Skin of body (tissue), 2 donors: ENCODE results near the gene CACNB2. TPM values are rescaled to one million over a fixed set of nuclear protein-coding genes. Genes with fewer than 3 reads are reported as not detected.
A peak's percentile ranks its signal among the peaks of the same experiment; 100 is the strongest.

Experiments
- DNase-seq: peaks from one replicate; lab custom pipeline; 2025; lab: John Stamatoyannopoulos, UW
- total RNA-seq: library from RNA; depleted of rRNA; stranded (reverse); fragments of >200 nt; gene quantifications from one replicate; pipeline ENCODE4 v1.2.3, GENCODE V29; 2014

CACNB2 gene
- total RNA-seq, result 2.6 TPM

DNA sequence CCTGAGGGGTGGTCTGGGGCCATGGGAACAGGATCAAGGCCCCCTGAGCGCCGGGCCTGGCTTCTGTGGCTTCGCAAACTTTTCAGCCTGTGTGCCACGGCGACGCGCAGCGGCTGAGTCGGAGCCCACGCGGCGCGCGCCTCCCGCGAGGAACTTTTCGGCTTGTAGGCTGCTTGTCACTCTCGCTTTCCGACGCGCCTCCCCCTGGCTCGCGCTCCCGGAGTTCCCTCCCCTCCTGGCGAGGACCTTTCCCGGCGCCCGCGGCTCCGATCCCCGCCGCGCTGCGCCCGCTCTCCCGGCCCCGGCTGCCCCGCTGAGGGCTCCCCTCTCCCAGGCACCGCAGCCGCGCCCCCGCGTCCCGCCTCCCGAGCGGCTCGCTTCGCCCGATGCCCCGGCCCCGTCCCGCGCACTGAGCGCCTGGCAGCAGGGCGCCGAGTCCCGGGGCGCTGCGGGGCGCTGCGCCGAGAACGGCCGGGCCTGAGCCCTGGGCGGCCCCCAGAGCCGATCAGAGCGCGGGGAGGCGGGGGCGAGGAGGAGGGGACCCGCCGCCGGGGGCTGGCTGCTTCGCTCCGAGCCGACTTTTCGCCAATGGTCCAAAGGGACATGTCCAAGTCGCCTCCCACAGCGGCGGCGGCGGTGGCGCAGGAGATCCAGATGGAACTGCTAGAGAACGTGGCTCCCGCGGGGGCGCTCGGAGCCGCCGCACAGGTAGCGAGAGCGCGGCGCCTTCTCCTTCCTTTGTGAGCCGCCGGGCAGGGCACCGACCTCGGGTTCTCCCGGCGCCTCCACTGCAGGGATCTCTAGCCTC is at the start of gene CACNB2:
Gene CACNB2 (plus strand): TSS at position 276 of the 808 bp plus-strand sequence.
- DNase-seq, result peak; percentile 30

- no peak for DNase-seq
These were observed 45.9 kb upstream of the CACNB2 start for GRCh38 chr10:18094332-18094731.

GRCh38 chr10:18094793-18095192 is 45.4 kb upstream of the CACNB2 start:
- no peak for DNase-seq

DNA sequence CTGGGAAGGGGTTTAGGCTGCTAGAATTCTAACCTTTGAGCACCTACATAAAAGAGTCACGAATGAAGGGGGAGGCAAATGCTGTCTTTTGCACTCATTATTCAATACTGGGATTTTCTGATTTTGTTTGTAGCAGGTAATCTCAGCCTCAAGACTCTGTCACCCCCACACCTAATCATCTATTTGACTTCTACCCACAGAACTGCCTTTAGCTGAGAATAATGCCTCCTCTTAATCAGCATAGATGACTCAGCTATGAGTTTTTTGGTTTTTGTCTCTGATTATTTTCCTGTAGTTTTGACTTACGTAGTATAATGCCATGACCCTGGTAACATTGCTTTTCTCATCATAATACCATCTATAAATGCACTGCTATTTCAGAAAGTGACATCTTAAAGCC is 42.7 kb upstream of the CACNB2 start:
- DNase-seq, result no peak

GRCh38 chr10:18098201-18098600 is 42.0 kb upstream of the CACNB2 start:
- DNase-seq, result no peak

- no peak for DNase-seq
These were observed 40.8 kb upstream of the CACNB2 start for GRCh38 chr10:18099415-18099814.

- no peak for DNase-seq
These were observed 39.6 kb upstream of the CACNB2 start for GRCh38 chr10:18100669-18101068.

DNA sequence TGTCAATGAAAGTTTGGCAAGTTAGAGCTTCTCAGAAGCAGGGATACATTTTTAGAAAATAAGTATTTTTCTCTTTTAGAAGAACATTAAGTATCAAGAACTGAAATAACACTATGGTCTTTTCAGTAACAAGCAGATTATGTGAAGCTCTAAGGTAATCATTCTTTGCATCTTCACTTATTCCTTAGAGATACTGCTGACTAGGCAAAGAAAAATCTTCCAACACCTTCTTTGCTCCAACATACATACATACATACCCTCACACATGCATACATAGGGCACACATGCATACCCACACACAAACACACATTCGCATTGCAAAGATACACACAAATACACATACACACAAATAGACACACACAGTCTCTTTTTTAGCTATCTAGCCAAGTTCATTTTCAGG is 37.8 kb upstream of the CACNB2 start:
- DNase-seq, result no peak

- DNase-seq, result no peak
These were observed 35.9 kb upstream of the CACNB2 start for GRCh38 chr10:18104223-18104872.

GRCh38 chr10:18109341-18109870 is 30.8 kb upstream of the CACNB2 start:
- no peak for DNase-seq

DNA sequence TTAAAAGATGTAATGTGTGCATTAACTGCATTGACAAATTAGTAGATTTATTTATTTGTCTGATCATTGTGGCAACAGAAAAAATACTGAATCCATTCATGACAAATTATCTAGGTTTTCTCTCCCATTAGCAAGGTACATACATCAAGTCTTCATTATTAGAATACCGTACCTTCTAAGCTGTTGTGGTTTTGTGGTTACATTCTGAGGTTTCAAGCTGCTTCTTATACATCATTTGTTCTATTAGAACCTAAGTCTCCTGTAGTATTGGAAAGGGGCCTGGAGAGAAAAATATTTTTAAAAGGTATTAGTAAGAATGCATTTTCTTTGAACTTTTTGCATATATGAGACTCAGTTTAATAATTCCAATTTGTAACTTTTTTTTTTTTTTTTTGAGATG is 26.3 kb upstream of the CACNB2 start:
- DNase-seq, result no peak

GRCh38 chr10:18117276-18117675 is 22.9 kb upstream of the CACNB2 start:
- no peak for DNase-seq

GRCh38 chr10:18122753-18123152 is 17.5 kb upstream of the CACNB2 start:
- DNase-seq, result no peak

DNA sequence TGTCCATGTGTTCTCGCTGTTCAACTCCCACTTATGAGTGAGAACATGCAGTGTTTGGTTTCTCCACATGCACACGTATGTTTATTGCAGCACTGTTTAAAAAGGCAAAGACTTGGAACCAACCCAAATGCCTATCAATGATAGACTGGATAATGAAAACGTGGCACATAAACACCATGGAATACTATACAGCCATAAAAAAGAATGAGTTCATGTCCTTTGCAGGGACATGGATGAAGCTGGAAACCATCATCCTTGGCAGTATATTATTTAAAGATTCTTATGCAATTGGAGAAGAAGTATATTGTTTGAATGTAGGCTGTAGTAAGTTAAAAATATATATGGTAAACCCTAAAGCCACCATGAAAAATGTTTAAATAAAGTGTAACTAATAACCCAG is 7.2 kb upstream of the CACNB2 start:
- DNase-seq, result no peak

- DNase-seq, result no peak
These were observed 5.7 kb upstream of the CACNB2 start for GRCh38 chr10:18134509-18134908.

GRCh38 chr10:18134921-18135320 is 5.3 kb upstream of the CACNB2 start:
- DNase-seq, result no peak

DNA sequence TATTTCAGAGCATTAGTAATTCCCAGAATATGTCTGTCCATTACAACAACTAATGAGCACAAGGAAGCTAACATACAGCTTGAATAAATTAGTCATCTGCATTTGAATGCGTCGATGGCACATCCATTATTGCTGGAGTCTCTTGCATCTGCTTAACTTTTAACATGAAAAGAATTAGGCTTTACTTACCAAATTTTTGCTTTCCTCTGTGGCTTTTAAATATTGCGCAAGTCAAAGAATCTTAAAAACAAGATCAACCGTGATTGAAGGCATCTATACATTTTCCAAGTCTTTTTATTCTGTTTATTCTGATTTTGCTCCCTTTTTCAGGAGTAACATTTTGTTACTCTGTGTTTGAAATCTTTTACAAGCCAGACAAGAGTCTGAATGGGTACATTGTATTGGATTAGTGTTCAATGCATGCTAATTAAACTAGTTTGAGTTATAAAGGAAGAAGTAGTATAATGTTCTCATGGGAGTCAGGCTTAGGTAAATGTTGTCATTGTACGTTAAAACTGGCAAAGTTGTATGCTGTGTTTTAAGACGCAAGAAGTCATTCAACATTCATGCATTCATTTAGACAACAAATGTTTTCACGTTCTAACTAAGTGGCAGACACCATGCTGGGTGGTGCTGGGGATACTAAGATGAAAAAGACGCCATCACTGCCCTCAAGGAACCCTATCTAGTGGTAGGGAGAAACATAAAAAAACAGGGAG is 4.0 kb upstream of the CACNB2 start:
- DNase-seq, result no peak

GRCh38 chr10:18137111-18137510 is 3.1 kb upstream of the CACNB2 start:
- DNase-seq, result no peak

DNA sequence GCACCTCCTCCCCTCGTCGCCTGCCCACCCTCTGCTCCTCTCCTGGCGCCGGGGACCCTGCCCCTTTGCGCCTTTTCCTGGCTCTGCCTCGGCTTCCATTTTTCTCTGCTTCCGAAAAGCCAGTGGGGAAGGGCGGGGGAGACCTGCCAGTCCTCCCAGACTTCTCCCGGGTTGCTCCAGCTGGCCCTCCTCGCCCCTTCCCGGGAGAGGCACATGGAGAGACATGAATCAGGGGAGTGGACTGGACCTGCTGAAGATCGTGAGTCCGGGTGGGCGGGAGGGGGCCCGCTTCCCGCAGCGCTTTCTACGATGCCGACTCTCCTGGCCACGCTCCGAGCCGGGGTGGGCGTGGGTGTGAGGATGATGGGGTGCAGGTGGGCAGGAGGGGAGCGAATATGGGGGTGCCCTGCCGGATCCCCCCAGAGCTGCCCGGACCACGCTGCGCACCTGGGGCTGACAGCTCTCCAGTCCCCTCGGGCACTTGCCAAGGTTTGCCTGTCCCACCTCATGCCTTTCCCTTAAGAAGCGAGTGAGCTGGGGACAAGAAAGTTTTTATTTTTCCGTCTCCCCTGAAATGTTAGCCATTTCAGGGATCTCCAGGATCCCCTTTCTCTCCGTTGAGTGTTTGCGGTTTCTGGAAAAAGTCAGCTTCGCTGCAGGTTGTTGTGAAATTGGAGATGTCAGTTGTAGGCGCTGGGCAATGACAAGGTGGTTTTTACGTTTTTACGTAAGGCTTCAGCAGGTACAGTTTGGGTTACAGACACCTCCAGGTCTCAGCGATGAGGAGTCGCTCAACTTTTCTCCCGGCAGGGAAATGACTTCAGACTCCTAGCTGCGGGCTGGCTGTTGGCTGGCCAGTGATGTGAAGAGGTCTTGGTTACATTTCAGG is 977 bp downstream of the CACNB2 start:
- no peak for DNase-seq

DNA sequence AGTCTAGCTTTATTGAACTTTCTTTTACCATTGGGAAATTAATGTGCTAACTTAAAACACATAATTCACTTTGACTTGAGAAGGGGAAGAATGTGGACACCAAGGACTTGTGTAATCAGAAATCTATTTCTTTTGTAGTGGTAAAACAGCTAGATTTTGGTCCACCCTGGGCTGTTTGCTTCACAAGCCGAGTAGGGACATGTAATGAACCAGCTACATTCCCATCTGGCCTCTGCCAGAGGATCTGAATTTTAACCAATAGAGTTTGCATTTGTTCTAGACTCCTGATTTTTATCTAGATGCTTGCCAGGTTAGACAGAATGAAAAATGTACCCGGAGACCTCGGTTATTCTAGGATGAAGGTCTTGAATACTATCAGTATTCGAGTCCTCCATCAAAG is 1.9 kb downstream of the CACNB2 start:
- DNase-seq, result no peak

DNA sequence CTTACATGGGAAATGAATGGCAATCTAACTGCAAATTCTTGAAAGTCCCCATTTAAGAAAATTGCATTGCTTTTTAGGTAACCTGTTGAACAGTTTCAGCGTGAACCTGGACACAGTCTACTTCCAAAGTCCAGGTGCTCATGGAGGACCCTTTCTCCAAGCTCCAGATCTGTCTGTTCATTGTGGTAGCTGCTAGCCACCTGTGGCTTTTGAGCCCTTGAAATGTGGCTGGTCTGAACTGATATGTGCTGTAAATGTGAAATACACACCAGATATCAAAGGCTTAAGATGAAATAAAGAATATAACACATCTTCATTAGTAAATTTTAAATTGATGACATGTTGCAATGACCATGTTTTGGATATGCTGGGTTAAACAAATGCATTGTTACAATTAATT is 4.2 kb downstream of the CACNB2 start:
- no peak for DNase-seq
